Activated CD4-positive, alpha-beta T cell treated with anti-CD3 and anti-CD28 coated beads, Interleukin-2, amount 10 ng/mL, durations not matched to agents 24 days and 14 days (primary cell): ENCODE measurements around the gene MAGEA2. TPM values are rescaled to one million over a fixed set of nuclear protein-coding genes. Genes with fewer than 3 reads are reported as not detected.
"Not testable (repeated sequence)": the region's sequence is repeated elsewhere in the genome, so short reads cannot be mapped to it uniquely, and the experiment has no call there.

ENCODE experiments used
- DNase-seq: peaks from one replicate; pipeline ENCODE4 v3.0.0; 2022
- H3K27ac Mint-ChIP-seq: one replicate; pipeline ENCODE4 v1.8.0; 2022; ENCODE audit warnings: mild to moderate bottlenecking, mixed read lengths
- H3K27me3 Mint-ChIP-seq: one replicate; pipeline ENCODE4 v1.8.0; 2022; ENCODE audit warnings: mixed read lengths
- H3K36me3 Mint-ChIP-seq: one replicate; pipeline ENCODE4 v1.8.0; 2022; ENCODE audit warnings: low read depth, mild to moderate bottlenecking, mixed read lengths
- H3K4me1 Mint-ChIP-seq: one replicate; pipeline ENCODE4 v1.8.0; 2021; ENCODE audit warnings: mixed read lengths
- H3K4me3 Mint-ChIP-seq: one replicate; pipeline ENCODE4 v1.8.0; 2022; ENCODE audit warnings: mild to moderate bottlenecking, moderate library complexity, mixed read lengths
- H3K9me3 Mint-ChIP-seq: one replicate; pipeline ENCODE4 v1.8.0; 2021; ENCODE audit warnings: mixed read lengths
- intact Hi-C: fragments of 100-400 bp; cut with micrococcal nuclease; formaldehyde crosslinking; loops from one replicate; pipeline ENCODE4 v1.15.1; 2023
- total RNA-seq: library from RNA; stranded (reverse); gene quantifications from 2 replicates; pipeline ENCODE4 v1.2.3, GENCODE V29; 2022

Gene MAGEA2, protein sequence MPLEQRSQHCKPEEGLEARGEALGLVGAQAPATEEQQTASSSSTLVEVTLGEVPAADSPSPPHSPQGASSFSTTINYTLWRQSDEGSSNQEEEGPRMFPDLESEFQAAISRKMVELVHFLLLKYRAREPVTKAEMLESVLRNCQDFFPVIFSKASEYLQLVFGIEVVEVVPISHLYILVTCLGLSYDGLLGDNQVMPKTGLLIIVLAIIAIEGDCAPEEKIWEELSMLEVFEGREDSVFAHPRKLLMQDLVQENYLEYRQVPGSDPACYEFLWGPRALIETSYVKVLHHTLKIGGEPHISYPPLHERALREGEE
- not detected in 2 replicates for total RNA-seq

DNA sequence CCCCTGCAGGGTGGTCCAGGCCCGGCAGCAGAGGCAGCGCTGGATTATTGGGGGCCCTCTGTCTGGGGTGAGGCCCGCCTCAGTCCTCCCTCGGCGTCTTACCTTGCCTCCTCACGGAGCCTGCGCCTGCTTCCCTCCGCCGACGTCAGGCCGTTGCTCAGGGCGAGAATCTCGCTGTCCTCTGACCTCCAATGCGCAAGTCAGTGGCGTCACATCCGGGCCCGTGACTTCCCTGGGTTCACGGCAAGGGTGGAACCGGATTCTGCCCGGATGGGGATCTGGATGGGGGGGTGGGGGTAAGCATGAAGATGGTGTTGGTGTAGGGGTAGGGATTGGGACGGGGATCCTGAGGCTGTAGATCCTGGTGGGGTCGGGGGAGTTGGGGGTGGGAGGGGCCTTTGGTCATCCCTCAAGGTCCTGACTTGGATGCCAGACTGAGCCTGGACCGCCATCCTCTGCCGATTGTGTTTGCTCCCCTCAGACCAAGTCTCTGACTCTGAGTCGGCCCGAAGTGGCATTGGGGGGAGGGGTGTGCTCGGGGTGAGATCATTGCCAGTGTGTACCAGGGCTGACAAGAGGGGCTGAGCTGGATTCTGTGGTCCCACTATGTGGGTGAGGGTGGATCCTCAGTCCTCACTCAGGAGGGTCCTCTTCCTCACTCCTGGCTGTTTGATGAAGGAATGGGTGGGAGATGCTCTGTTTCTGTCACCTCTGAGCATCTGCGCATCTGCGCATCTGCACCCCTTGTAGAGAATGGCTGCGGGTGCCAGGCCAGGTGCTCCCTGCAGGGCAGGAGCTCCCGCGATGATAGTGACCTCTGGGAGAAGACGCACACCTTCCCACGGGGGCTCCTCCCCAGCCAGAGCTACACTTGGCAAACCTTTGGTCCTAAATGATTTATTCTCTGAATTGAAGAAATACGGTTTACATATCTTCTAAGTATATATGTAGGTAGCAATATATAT is at the start of gene MAGEA2:
Gene MAGEA2 (minus strand): TSS at position 157 of the 965 bp plus-strand sequence. CDS start 2,479 bp downstream, outside the sequence.
- H3K36me3 Mint-ChIP-seq, H3K9me3 Mint-ChIP-seq, H3K27me3 Mint-ChIP-seq, H3K4me3 Mint-ChIP-seq, intact Hi-C loops, DNase-seq, H3K27ac Mint-ChIP-seq, H3K4me1 Mint-ChIP-seq: not testable (repeated sequence)

DNA sequence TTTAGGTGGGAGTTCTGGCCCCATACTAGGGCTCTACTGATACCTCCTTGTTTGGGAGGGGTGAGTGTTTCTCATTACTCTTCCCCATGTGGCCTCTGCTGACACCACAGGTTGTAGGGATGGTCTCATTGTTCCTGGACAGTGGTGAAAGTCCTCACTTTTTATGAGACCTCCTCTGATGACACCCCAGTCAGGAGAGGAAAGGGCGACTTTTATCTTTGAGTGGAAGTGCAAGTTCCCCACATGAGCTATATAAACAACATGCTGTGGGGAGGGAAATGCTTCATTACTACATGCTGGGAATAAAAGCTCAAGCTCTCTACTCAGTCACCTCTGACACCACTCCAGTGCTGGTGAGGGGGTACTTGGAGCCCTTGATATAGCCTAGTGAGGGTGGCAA is 45.3 kb upstream of the MAGEA2 start:
- Mint-ChIP-seq H3K27ac (no peak overlapping the region), H3K36me3 (no peaks in the 10 kb centered on the region), H3K27me3 (peaks cover 13% of the 10 kb centered on the region), H3K9me3 (no peaks in the 10 kb centered on the region), H3K4me1 (no peaks in the 10 kb centered on the region), H3K4me3 (no peak overlapping the region)
- intact Hi-C loops = no loop called here
- no peak for DNase-seq

DNA sequence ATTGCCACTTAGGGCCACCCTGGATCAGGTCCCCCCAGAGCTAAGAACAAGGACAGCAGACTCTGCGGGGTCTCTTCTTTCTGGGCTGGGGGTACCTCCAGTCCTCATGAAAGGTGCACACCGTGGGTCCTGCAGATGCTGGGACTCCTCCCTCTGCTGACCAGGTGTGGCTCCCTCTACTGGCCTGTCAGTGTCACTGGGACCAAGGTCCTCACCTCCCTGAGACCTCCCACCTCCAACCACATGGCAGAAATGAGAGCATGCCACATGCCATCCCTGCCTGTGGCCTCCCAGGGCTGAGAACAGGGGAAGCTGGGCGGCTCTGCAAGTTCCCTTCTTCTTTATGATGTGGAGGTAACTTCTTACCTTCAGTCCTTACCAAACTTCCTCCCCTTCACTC is 33.4 kb upstream of the MAGEA2 start:
- DNase-seq, H3K27me3 Mint-ChIP-seq, H3K4me1 Mint-ChIP-seq, H3K36me3 Mint-ChIP-seq, H3K27ac Mint-ChIP-seq, H3K9me3 Mint-ChIP-seq, H3K4me3 Mint-ChIP-seq, intact Hi-C loops: not testable (repeated sequence)

DNA sequence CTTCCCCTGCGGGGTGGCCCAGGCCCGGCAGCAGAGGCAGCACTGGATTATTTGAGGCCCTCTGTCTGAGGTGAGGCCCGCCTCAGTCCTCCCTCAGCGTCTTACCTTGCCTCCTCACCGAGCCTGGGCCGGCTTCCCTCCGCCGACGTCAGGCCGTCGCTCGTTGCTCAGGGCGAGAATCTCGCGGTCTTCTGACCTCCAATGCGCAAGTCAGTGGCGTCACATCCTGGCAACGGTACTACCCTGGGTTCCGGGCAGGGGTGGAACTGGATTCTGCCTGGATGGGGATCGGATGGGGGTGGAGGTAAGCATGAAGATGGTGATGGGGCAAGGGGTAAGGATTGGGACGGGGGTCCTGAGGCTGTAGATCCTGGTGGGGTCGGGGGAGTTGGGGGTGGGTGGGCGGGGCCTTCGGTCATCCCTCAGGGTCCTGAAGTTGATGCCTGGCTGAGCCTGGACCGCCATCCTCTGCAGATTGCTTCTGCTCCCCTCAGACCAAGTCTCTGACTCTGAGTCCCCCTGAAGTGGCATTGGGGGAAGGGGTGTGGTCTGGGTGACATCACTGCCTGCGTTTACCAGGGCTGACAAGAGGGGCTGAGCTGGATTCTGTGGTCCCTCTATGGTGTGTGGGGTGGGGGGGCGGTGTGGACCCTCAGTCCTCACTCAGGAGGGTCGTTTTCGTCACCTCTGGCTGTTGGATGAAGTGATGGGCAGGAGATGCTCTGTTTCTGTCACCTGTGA is 16.1 kb upstream of the MAGEA2 start, which contains the start of gene MAGEA6:
Gene MAGEA6 (minus strand): TSS at position 141 of the 741 bp plus-strand sequence. CDS start 2,039 bp downstream, outside the sequence.
- DNase-seq, H3K4me1 Mint-ChIP-seq, intact Hi-C loops, H3K36me3 Mint-ChIP-seq, H3K9me3 Mint-ChIP-seq, H3K27me3 Mint-ChIP-seq, H3K27ac Mint-ChIP-seq, H3K4me3 Mint-ChIP-seq: not testable (repeated sequence)

DNA sequence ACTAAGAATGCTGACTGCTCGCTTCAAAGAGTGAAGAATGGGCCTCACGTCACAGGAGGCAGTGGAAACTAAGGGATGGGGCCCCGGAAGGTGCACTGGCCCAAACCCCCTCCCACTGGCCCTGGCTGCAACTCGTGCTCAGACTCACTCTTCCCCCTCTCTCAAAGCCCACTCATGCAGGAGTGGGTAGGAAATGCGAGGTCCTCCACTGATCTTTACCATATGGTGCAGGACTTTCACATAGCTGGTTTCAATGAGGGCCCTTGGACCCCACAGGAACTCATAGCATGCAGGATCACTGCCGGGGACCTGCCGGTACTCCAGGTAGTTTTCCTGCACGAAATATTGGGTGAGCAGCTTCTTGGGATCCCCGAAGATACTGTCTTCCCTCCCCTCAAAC is 12.9 kb upstream of the MAGEA2 start:
- H3K27me3 Mint-ChIP-seq, intact Hi-C loops, H3K27ac Mint-ChIP-seq, H3K9me3 Mint-ChIP-seq, H3K4me1 Mint-ChIP-seq, H3K4me3 Mint-ChIP-seq, H3K36me3 Mint-ChIP-seq: not testable (repeated sequence)
- DNase-seq = peak; percentile 30

DNA sequence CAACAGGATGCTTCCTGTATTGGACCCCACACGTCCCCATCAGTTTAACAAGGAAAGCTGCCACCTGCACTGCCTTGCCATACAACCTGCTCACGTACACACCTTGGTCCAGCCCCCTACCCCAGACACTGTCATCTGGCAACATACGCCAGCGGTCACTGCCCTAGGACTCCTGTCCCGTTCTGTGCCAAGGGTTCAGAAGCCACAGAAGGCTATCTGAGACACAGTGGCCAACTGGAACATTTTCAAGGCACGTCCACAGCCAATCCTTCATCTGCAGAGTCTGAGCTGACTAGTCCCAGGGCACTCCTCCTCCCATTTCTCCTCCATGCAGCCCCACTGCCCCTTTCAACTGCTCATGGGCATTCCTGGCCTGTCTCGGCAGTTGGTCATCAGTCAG is 7.9 kb upstream of the MAGEA2 start:
- DNase-seq, H3K4me1 Mint-ChIP-seq, H3K4me3 Mint-ChIP-seq, H3K27ac Mint-ChIP-seq, H3K9me3 Mint-ChIP-seq, H3K36me3 Mint-ChIP-seq, H3K27me3 Mint-ChIP-seq, intact Hi-C loops: not testable (repeated sequence)

DNA sequence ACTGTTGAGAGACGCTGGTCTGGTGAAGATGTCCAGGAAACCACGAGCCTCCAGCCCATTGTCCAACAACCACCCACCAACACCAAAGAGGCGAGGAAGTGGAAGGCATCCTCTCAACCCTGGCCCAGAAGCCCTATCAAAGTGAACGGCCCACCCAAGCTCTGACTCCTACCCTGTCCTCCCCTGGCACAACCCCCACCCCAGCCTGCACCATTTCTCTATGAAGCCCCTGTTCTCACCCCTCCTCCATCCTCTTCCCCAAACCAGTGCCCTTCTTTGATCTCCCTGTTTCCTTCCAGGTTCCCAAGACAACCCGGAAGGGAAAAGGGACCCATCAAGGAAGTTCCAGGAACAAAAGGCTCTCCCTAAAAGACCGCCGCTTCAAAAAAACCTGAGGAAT is 5.9 kb upstream of the MAGEA2 start:
- DNase-seq, H3K27ac Mint-ChIP-seq, H3K4me1 Mint-ChIP-seq, intact Hi-C loops, H3K36me3 Mint-ChIP-seq, H3K27me3 Mint-ChIP-seq, H3K9me3 Mint-ChIP-seq, H3K4me3 Mint-ChIP-seq: not testable (repeated sequence)

DNA sequence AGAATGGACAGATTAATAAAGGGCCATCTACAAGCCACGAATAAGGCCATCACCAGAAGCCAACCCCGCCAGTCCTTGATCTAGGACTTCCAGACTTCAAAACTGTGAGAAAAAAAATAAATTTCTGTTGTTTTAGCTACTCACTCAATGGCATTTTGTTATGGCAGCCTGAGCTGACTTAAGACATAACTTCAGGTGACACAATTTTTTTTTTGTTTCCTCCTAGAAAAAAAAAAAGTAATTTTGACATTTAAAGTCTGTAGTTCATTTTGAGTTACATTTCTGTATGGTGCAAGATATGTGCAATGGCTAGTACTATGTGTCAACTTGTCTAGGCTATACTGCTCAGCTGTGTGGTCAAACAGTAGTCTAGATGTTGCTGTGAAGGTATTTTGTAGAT is 5.3 kb upstream of the MAGEA2 start, which contains the start of gene CSAG3:
Gene CSAG3 (plus strand): TSS at position 301 of the 400 bp plus-strand sequence.
- intact Hi-C loops, H3K4me1 Mint-ChIP-seq, H3K27ac Mint-ChIP-seq, H3K27me3 Mint-ChIP-seq, H3K36me3 Mint-ChIP-seq, H3K4me3 Mint-ChIP-seq, H3K9me3 Mint-ChIP-seq, DNase-seq: not testable (repeated sequence)

DNA sequence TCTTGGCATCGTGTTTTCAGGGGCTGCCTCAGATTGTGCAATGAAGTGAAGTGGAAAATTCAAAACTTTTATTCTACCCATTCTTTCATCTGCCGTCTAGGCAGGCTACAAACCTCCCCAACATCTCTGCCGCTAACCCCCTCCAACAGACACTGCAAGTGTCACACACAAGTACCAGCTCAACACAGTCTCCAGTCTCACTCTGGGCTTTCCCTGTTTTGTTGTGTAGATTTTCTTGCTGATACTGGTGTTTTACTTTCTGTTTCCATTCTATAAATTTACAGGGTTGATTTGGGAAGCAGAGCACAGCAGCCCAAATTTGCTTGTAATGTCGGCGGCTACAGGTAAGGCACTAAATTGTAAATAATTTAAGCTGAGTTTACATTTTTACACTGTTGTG is 1.2 kb upstream of the MAGEA2 start:
- DNase-seq, intact Hi-C loops, H3K36me3 Mint-ChIP-seq, H3K27me3 Mint-ChIP-seq, H3K9me3 Mint-ChIP-seq, H3K27ac Mint-ChIP-seq, H3K4me3 Mint-ChIP-seq, H3K4me1 Mint-ChIP-seq: not testable (repeated sequence)

DNA sequence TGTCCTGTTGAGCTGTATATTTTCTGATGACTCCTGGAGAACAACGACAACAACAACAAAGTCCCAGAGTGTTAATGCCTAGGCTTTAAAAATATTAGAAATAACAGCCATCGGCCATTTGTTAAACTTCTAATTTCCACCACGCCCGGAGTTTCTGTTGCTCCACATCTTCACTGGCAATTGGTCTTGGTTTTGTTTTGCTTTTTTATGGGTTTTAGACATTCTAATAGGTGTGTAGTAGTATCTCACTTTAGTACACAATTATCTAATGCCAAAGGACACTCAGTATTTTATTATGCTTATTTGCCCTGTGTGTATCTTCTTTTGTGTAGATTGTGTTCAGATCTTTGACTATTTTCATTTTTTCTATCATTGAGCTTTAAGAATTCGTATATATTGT is 15.1 kb downstream of the MAGEA2 start:
- Mint-ChIP-seq H3K36me3 (no peaks in the 10 kb centered on the region), H3K27me3 (peaks cover 1% of the 10 kb centered on the region), H3K4me3 (no peak overlapping the region), H3K9me3 (no peaks in the 10 kb centered on the region), H3K27ac (no peak overlapping the region), H3K4me1 (no peaks in the 10 kb centered on the region)
- no peak for DNase-seq
- intact Hi-C loops = no loop called here

DNA sequence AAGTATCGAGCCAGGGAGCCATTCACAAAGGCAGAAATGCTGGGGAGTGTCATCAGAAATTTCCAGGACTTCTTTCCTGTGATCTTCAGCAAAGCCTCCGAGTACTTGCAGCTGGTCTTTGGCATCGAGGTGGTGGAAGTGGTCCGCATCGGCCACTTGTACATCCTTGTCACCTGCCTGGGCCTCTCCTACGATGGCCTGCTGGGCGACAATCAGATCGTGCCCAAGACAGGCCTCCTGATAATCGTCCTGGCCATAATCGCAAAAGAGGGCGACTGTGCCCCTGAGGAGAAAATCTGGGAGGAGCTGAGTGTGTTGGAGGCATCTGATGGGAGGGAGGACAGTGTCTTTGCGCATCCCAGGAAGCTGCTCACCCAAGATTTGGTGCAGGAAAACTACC is 17.1 kb downstream of the MAGEA2 start:
- H3K4me3 Mint-ChIP-seq, H3K36me3 Mint-ChIP-seq, H3K27ac Mint-ChIP-seq, H3K27me3 Mint-ChIP-seq, H3K9me3 Mint-ChIP-seq, H3K4me1 Mint-ChIP-seq, intact Hi-C loops: not testable (repeated sequence)
- DNase-seq = peak; percentile 7

DNA sequence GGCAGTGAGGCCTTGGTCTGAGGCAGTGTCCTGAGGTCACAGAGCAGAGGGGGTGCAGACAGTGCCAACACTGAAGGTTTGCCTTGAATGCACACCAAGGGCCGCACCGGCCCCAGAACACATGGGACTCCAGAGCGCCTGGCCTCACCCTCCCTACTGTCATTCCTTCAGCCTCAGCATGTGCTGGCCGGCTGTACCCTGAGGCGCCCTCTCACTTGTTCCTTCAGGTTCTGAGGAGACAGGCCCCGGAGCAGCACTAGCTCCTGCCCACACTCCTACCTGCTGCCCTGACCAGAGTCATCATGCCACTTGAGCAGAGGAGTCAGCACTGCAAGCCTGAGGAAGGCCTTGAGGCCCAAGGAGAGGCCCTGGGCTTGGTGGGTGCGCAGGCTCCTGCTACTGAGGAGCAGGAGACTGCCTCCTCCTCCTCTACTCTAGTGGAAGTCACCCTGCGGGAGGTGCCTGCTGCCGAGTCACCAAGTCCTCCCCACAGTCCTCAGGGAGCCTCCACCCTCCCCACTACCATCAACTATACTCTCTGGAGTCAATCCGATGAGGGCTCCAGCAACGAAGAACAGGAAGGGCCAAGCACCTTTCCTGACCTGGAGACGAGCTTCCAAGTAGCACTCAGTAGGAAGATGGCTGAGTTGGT is 17.7 kb downstream of the MAGEA2 start:
- H3K4me1 Mint-ChIP-seq = no peaks in the 10 kb centered on the region
- no peak overlapping the region for H3K4me3 Mint-ChIP-seq
- no peaks in the 10 kb centered on the region for H3K9me3 Mint-ChIP-seq
- H3K27me3 Mint-ChIP-seq = peaks cover 1% of the 10 kb centered on the region
- no peak overlapping the region for H3K27ac Mint-ChIP-seq
- no peaks in the 10 kb centered on the region for H3K36me3 Mint-ChIP-seq
- intact Hi-C loops = no loop called here
- peak; percentile 16 for DNase-seq

DNA sequence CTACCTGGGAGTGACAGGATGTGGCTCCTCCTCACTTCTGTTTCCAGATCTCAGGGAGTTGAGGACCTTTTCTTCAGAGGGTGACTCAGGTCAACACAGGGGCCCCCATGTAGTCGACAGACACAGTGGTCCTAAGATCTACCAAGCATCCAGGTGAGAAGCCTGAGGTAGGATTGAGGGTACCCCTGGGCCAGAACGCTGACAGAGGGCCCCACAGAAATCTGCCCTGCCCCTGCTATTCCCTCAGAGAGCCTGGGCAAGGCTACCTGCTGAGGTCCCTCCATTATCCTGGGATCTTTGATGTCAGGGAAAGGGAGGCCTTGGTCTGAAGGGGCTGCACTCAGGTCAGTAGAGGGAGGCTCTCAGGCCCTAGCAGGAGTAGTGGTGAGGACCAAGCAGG is 18.5 kb downstream of the MAGEA2 start:
- H3K4me3 Mint-ChIP-seq = no peak overlapping the region
- H3K4me1 Mint-ChIP-seq = no peaks in the 10 kb centered on the region
- no peak overlapping the region for H3K27ac Mint-ChIP-seq
- intact Hi-C loops = no loop called here
- DNase-seq = no peak
- H3K36me3 Mint-ChIP-seq = no peaks in the 10 kb centered on the region
- H3K9me3 Mint-ChIP-seq = no peaks in the 10 kb centered on the region
- H3K27me3 Mint-ChIP-seq = peaks cover 1% of the 10 kb centered on the region
